ENCODE results near the gene DLG2. TPM values are rescaled to one million over a fixed set of nuclear protein-coding genes. Genes with fewer than 3 reads are reported as not detected.

Gene DLG2
- total RNA-seq, 4 donors from 2014 or later = 2.9 to 30.2 (median 22.6) TPM

- H3K9me3 ChIP-seq = no peaks in the 10 kb centered on the region
- TF ChIP-seq POLR2A (IDR thresholded peaks at IDR 0.05) = no peak
- TF ChIP-seq CTCF (IDR thresholded peaks at IDR 0.05) = no peak
- no peak for DNase-seq
- no peaks in the 10 kb centered on the region for H3K36me3 ChIP-seq
- H3K27ac ChIP-seq = no peak overlapping the region
- H3K4me3 ChIP-seq = no peak overlapping the region
- intact Hi-C loops (cut with DNase I; ENCODE audit: low total_unique reads) = no loop called here
- H3K4me1 ChIP-seq = no peaks in the 10 kb centered on the region
- no peaks in the 10 kb centered on the region for H3K27me3 ChIP-seq
These were observed 2052.6 kb downstream of the DLG2 start for GRCh38 chr11:83574519-83574918.

GRCh38 chr11:83572581-83573496 is 2054.3 kb downstream of the DLG2 start:
- no peak for DNase-seq
- no peaks in the 10 kb centered on the region for H3K36me3 ChIP-seq
- no peaks in the 10 kb centered on the region for H3K27me3 ChIP-seq
- H3K9me3 ChIP-seq = no peaks in the 10 kb centered on the region
- H3K27ac ChIP-seq = no peak overlapping the region
- no peaks in the 10 kb centered on the region for H3K4me1 ChIP-seq
- intact Hi-C loops (cut with DNase I; ENCODE audit: low total_unique reads) = no loop called here
- TF ChIP-seq CTCF (IDR thresholded peaks at IDR 0.05) = no peak
- TF ChIP-seq POLR2A (IDR thresholded peaks at IDR 0.05) = no peak
- H3K4me3 ChIP-seq = no peak overlapping the region

- H3K9me3 ChIP-seq = no peaks in the 10 kb centered on the region
- intact Hi-C loops (cut with DNase I; ENCODE audit: low total_unique reads) = no loop called here
- H3K4me3 ChIP-seq = no peak overlapping the region
- H3K36me3 ChIP-seq = no peaks in the 10 kb centered on the region
- no peak for DNase-seq
- TF ChIP-seq CTCF (IDR thresholded peaks at IDR 0.05) = no peak
- no peak for TF ChIP-seq POLR2A (IDR thresholded peaks at IDR 0.05)
- no peak overlapping the region for H3K27ac ChIP-seq
- H3K4me1 ChIP-seq = no peaks in the 10 kb centered on the region
- H3K27me3 ChIP-seq = no peaks in the 10 kb centered on the region
These were observed 2055.8 kb downstream of the DLG2 start for GRCh38 chr11:83571302-83571701.

GRCh38 chr11:83569134-83569805 is 2057.9 kb downstream of the DLG2 start:
- Histone ChIP-seq H3K4me1 (no peaks in the 10 kb centered on the region), H3K27ac (no peak overlapping the region), H3K27me3 (no peaks in the 10 kb centered on the region), H3K36me3 (no peaks in the 10 kb centered on the region), H3K4me3 (no peak overlapping the region), H3K9me3 (no peaks in the 10 kb centered on the region)
- no peak for TF ChIP-seq CTCF (IDR thresholded peaks at IDR 0.05)
- no peak for TF ChIP-seq POLR2A (IDR thresholded peaks at IDR 0.05)
- DNase-seq = no peak
- intact Hi-C loops (cut with DNase I; ENCODE audit: low total_unique reads) = no loop called here

GRCh38 chr11:83568516-83568915 is 2058.6 kb downstream of the DLG2 start:
- intact Hi-C loops (cut with DNase I; ENCODE audit: low total_unique reads) = no loop called here
- no peak for TF ChIP-seq CTCF (IDR thresholded peaks at IDR 0.05)
- TF ChIP-seq POLR2A (IDR thresholded peaks at IDR 0.05) = no peak
- no peaks in the 10 kb centered on the region for H3K4me1 ChIP-seq

More at GRCh38 chr11:83568516-83568915, 2058.6 kb downstream of the DLG2 start:
- no peaks in the 10 kb centered on the region for H3K36me3 ChIP-seq
- H3K27me3 ChIP-seq = no peaks in the 10 kb centered on the region
- no peaks in the 10 kb centered on the region for H3K9me3 ChIP-seq
- H3K27ac ChIP-seq = no peak overlapping the region
- no peak for DNase-seq
- H3K4me3 ChIP-seq = no peak overlapping the region

Data from uterus (tissue), 4 donors.